CD4-positive, alpha-beta T cell treated with Interleukin-15 for 4 hours (primary cell): ENCODE measurements around the gene ALDH2.
"Not testable (repeated sequence)": the region's sequence is repeated elsewhere in the genome, so short reads cannot be mapped to it uniquely, and the experiment has no call there.

Source experiments
- DNase-seq: peaks from one replicate; pipeline ENCODE4 v3.0.0-alpha.2; 2020; ENCODE audit warnings: low spot score

Gene ALDH2

GRCh38 chr12:111766608-111767361, at the start of gene ALDH2:
ALDH2 (plus strand) TSS chr12:111766933; CDS start chr12:111766983, 50 bp downstream.
- DNase-seq, result no peak

- DNase-seq, result not testable (repeated sequence)
Measured at GRCh38 chr12:111719316-111719715, 47.4 kb upstream of the ALDH2 start.

GRCh38 chr12:111720457-111720856, 46.3 kb upstream of the ALDH2 start:
- DNase-seq, result no peak

- not testable (repeated sequence) for DNase-seq
Measured at GRCh38 chr12:111723646-111724360, 42.9 kb upstream of the ALDH2 start.

GRCh38 chr12:111728795-111729194, 37.9 kb upstream of the ALDH2 start:
- no peak for DNase-seq

- DNase-seq, result no peak
Measured at GRCh38 chr12:111730420-111730819, 36.3 kb upstream of the ALDH2 start.

- no peak for DNase-seq
Measured at GRCh38 chr12:111732786-111733185, 33.9 kb upstream of the ALDH2 start.

GRCh38 chr12:111733340-111733915, 33.3 kb upstream of the ALDH2 start:
- no peak for DNase-seq

GRCh38 chr12:111739524-111739923, 27.2 kb upstream of the ALDH2 start:
- not testable (repeated sequence) for DNase-seq

GRCh38 chr12:111741235-111741812, 25.4 kb upstream of the ALDH2 start:
- no peak for DNase-seq

GRCh38 chr12:111745211-111745610, 21.5 kb upstream of the ALDH2 start:
- no peak for DNase-seq

- no peak for DNase-seq
Measured at GRCh38 chr12:111747333-111747732, 19.4 kb upstream of the ALDH2 start.

GRCh38 chr12:111748151-111748672, 18.5 kb upstream of the ALDH2 start:
- DNase-seq, result no peak

- no peak for DNase-seq
Measured at GRCh38 chr12:111748867-111749266, 17.9 kb upstream of the ALDH2 start.

GRCh38 chr12:111749391-111749790, 17.3 kb upstream of the ALDH2 start:
- DNase-seq, result no peak

GRCh38 chr12:111753144-111753881, 13.4 kb upstream of the ALDH2 start:
- DNase-seq, result no peak

- no peak for DNase-seq
Measured at GRCh38 chr12:111754671-111755070, 12.1 kb upstream of the ALDH2 start.

GRCh38 chr12:111756196-111756595, 10.5 kb upstream of the ALDH2 start:
- DNase-seq, result no peak

- DNase-seq, result no peak
Measured at GRCh38 chr12:111756681-111757080, 10.1 kb upstream of the ALDH2 start.

GRCh38 chr12:111757361-111758119, 9.2 kb upstream of the ALDH2 start:
- DNase-seq, result no peak

- DNase-seq, result no peak
Measured at GRCh38 chr12:111758120-111758561, 8.6 kb upstream of the ALDH2 start.
